D341Med (cell line): ENCODE measurements around the gene ATP6V1B1.
"Not testable (repeated sequence)": the region's sequence is repeated elsewhere in the genome, so short reads cannot be mapped to it uniquely, and the experiment has no call there.

Experiments
- DNase-seq: peaks from one replicate; pipeline ENCODE4 v3.0.0; 2012; ENCODE audit warnings: low spot score

ATP6V1B1 gene

DNA sequence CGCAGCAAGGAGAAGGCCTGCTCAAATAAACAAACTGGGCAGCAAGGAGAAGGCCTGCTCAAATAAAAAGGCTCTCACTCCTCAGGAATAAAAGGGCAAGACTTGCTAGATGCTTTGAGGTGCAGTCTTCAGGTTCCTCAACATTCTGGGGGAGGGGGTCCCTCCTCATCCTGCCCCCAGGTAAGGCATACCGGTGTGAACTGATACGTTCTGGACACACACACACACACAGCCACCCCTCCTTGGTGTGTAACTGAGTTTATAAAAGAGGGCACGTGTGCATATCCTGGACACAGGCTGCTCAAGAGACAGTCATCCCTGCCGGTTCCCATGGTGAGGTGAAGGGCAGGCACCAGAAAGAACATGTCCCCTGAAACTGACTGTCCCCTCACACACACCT, 54.5 kb downstream of the ATP6V1B1 start:
- no peak for DNase-seq

- DNase-seq: no peak
Observed at GRCh38 chr2:70991142-70991541, 55.4 kb downstream of the ATP6V1B1 start.

DNA sequence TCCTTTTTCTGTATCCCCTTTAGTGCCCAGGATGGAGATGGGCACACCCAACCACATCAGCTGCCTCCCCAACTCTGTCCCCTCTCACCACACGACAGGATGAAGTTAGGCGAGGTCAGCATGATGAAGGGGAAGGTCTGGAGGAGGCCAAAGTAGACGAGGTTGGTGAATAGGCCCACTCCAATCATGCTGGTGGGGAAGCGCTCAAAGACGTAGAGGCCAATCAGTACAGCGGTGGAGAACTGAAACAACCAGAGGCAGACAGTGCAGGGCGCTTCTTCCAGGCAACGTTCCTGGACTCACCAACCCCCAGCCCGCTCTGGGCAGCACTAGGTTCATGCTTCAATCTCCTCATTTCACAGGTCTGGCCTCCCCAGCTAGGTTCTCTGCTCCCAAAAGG, 56.0 kb downstream of the ATP6V1B1 start:
- no peak for DNase-seq

DNA sequence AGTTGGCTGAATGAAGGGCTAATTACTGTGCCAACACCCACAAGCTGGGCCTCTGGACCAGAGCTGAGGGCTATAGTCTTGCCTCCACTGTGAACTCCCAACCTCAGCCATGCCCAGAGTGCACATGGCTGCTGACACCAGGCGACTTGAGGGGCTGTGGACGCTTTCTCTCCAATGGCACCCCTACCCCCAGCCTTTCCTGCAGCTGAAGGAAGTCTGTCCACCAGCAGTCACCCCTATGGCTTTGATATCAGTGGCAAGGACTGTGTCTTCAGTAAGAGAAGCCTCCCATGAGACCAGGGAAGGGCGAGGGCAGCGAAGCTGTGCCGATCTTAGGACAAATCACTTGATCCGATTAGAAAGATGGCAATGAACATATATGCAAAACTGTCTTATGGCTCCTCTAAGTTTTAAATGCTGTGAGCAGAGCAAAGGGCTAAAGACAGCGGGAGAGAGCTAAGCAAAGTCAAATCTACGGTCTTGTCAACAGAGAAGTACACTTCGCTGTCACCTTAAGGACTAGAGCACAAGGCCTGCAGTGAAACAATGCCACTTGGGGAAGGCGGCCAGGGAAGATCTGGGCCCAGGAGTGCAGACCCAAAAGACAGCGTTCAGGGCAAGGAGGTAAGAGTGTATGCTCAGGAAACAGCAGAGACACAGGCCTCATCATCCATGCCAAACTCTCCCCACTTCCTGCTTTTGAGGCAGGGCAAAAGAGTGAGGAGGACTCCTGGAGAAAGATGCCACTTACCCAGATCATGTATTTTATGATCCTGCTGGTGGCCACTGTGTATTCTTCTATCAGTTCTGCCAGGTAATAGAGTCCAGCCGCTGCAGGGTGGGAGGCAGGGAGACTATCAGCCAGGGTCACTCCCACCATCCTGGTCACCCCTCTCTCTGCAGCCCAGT, 57.5 kb downstream of the ATP6V1B1 start:
- DNase-seq: no peak

DNA sequence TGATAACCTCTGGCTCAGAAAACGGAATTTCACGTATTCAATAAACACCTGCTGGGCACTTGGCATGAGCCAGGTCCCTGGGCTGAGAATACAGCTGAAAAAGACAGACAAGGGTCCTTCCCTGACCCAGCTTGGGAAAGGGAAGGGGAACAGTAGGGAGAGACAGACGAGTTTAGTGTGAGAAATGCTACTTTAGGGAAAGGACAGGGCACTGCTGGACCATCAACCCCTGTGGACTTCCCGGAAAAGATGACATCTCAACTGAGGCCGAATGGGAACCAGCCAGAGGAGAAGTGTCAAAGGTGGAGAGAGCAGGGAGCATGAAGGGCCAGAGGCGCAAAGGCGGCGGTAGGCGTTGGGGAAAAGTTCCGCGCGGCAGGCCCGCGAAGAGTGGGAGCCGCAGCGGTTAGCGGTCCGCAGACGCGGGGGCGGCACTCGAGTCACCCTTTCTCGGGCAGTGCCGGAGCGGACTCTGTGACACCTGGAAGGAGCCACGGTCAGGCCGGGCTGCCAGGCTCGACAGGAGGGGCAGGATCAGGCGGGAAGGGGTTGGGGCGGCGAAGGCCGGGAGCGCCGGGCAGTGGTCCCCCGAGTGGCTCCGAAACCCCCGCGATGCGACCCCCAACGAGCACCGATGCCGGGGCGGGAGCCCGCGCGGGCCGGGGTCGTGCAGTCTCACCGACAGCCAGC, 58.5 kb downstream of the ATP6V1B1 start:
- DNase-seq: peak; percentile 55

DNA sequence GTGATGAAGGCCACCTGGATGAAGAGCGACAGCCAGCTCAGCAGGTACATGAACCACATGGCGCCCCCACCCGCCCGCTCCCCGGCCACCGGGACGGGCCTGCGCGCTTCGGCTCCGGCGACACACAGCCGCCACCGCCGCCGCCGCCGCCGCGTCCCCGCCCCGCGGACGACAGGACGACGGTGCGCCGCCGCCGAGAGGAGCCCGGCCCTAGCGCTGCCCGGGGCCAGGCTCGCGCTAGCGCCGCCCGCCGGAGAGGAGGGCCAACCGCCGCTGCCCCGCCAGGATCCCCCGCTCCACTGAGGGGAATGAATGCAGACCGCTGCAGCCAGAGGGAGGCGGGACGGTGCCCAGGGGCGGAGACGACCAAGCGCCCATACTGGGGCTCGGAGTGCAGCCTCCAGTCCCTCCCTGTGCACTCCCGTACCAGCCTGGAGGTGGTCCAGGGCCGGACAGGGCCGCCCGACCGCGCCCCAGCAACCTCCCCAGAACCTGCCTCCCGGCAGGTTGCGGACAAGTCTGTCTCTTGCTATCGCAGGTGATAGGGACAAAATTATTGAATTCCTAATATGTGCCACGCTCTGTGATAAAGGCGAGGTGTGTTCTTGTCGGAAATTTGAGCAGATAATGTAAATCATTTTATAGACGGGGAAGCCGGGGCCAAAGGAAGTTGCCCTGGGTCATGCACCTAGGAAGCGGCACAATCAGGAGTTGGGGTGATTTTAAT, 59.2 kb downstream of the ATP6V1B1 start, which contains the start of gene TEX261:
TSS of gene TEX261 (minus strand) at position 175 of the 727 bp plus-strand sequence. CDS start at position 59, 116 bp downstream.
- DNase-seq: peak; percentile 94

- peak; percentile 57 for DNase-seq
Observed at GRCh38 chr2:70995426-70995729, 59.7 kb downstream of the ATP6V1B1 start.

DNA sequence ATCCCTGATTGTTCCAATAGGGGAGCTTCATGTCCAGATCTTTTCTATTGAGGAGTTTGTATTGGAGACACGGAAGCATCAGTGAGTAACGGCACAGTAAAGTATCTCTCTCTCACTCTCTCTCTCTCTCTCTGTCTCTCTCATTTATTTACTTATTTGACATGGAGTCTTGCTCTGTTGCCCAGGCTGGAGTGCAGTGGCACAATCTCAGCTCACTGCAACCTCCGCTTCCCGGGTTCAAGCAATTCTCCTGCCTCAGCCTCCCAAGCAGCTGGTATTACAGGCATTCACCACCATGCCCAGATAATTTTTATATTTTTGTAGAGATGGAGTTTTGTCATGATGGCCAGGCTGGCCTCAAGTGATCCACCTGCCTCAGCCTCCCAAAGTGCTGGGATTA, 63.2 kb downstream of the ATP6V1B1 start:
- DNase-seq: not testable (repeated sequence)

GRCh38 chr2:70999362-70999761, 63.7 kb downstream of the ATP6V1B1 start:
- DNase-seq: no peak

GRCh38 chr2:70999931-71000330, 64.2 kb downstream of the ATP6V1B1 start:
- not testable (repeated sequence) for DNase-seq

DNA sequence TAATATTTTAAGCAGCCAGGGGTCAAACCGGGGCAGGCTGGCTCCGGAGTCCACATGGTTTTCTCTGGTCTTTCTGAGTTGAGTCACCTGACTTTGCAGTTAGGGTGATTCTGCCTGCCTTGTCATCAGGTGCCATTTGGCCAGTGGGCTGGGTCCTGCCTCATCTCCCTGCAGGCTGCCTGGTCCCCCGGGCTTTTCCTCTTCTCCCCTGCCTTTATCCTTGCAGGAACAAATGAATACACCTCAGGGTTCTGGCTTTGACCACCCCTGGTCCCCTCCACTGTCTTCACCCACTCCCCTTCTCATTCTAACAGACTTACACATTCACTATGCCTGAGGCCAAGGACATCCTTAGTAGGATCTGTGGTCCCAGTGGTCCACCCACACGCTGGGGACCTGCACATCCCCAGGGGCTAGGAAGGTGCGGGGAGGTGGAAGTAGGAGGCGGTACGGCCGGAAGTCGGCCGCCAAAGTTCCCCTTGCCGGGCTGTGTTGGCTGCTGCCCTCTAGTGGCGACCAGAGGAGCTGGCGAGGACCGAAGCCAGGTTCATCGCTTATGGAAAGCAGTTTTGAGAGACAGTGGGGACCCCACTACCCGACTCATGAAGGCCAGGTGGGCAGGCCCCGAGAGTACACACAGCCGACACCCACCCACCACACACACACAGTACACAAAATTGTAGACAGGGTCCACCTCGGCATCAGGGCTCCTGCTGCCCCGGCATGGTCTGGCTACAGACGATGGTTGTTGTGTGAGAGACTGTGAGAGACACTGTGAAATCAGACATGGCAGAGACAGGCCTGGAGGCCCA, 65.3 kb downstream of the ATP6V1B1 start:
- peak; percentile 87 for DNase-seq

- no peak for DNase-seq
Observed at GRCh38 chr2:71001592-71001927, 65.9 kb downstream of the ATP6V1B1 start.

GRCh38 chr2:71001981-71002570, 66.4 kb downstream of the ATP6V1B1 start:
- DNase-seq: no peak

GRCh38 chr2:71003396-71003795, 67.7 kb downstream of the ATP6V1B1 start:
- no peak for DNase-seq

DNA sequence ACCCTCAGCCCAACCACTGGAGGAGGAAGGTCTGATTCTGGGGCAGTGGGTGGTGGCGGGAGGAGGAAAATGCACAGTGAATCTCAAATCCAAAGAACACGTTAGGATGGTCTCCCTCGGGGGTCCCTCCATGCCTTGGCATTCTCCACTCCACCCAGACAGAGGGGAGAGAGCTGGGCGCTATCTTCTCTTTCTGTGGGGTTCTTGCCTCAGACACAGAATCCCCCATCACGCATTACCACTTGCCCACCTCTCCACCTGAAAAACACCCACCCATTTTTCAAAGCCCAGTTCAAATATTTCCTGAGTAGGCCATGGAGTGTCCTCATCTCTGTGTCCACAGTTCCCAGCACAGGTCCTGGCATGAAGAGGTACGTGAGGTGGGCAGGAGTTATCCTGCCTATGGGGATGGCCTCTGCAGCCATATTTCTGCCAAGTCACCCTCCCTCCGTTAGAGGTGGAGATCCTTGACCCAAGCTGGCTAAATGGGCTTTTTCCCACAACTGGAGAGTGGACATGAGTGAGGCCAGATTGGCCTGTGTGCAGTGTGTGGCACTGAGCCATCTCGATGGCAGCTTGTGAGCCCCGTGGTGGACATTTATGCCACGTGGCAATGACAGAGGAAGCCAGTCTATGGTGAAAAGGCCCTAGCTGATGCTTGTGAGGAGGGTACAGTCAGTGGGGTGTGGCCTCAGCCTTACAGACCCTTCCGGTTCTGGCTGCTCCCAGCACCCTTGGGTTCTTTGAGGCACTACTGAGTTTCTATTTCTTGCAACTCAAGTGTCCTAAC, 68.5 kb downstream of the ATP6V1B1 start:
- DNase-seq: no peak

GRCh38 chr2:71004857-71005256, 69.2 kb downstream of the ATP6V1B1 start:
- no peak for DNase-seq

- DNase-seq: no peak
Observed at GRCh38 chr2:71005271-71006202, 69.8 kb downstream of the ATP6V1B1 start.

GRCh38 chr2:71006323-71006722, 70.6 kb downstream of the ATP6V1B1 start:
- no peak for DNase-seq

GRCh38 chr2:71006955-71007799, 71.5 kb downstream of the ATP6V1B1 start:
- DNase-seq: no peak
